SK-N-SH treated with all-trans-retinoic acid at 6 μM for 48 hours (cell line): ENCODE results near the gene PERCC1.
"Not testable (repeated sequence)": the region's sequence is repeated elsewhere in the genome, so short reads cannot be mapped to it uniquely, and the experiment has no call there.

Experiments
- ATAC-seq: fragments of 200-7000 bp; cut with Tn5 transposase; 3 replicates; pipeline ENCODE4 v1.9.1; 2020; ENCODE audit warnings: mild to moderate bottlenecking, moderate library complexity
- ARNTL ChIP-seq: fragments of 450-650 bp; formaldehyde crosslinking; IDR thresholded peaks from 2 replicates; pipeline ENCODE4 v1.5.0; 2020; ENCODE audit warnings: low read depth, mild to moderate bottlenecking, moderate library complexity, borderline replicate concordance
- BACH2 ChIP-seq: fragments of 250-450 bp; sonication (Bioruptor Pico); IDR thresholded peaks from 2 replicates; pipeline ENCODE4 v1.9.0; 2021; ENCODE audit warnings: mild to moderate bottlenecking, borderline replicate concordance
- CSDC2 ChIP-seq: fragments of 250-450 bp; sonication (Bioruptor Pico); IDR thresholded peaks from 2 replicates; pipeline ENCODE4 v1.5.0; 2020; ENCODE audit warnings: mild to moderate bottlenecking, moderate library complexity
- ESRRG ChIP-seq: fragments of 250-450 bp; sonication (Bioruptor Pico); IDR thresholded peaks from 2 replicates; pipeline ENCODE4 v1.6.1; 2021; ENCODE audit warnings: mild to moderate bottlenecking
- GLIS3 ChIP-seq: fragments of 250-450 bp; sonication (Bioruptor Pico); IDR thresholded peaks from 2 replicates; pipeline ENCODE4 v1.5.0; 2020; ENCODE audit warnings: mild to moderate bottlenecking, moderate library complexity
- OSR1 ChIP-seq: fragments of 250-450 bp; sonication (Bioruptor Pico); IDR thresholded peaks from 2 replicates; pipeline ENCODE4 v1.8.0; 2022; ENCODE audit warnings: moderate library complexity, mild to moderate bottlenecking, inconsistent platforms
- RARB ChIP-seq: fragments of 250-450 bp; sonication (Bioruptor Pico); IDR thresholded peaks from 2 replicates; pipeline ENCODE4 v1.8.0; 2021; ENCODE audit warnings: mild to moderate bottlenecking, moderate library complexity
- SNAI2 ChIP-seq: fragments of 250-450 bp; sonication (Bioruptor Pico); IDR thresholded peaks from 2 replicates; pipeline ENCODE4 v1.5.0; 2020; ENCODE audit warnings: mild to moderate bottlenecking, moderate library complexity
- TCF4 ChIP-seq: fragments of 250-450 bp; sonication (Bioruptor Pico); IDR thresholded peaks from 2 replicates; pipeline ENCODE4 v1.8.0; 2021; ENCODE audit warnings: mild to moderate bottlenecking, moderate library complexity, borderline replicate concordance
- TOX ChIP-seq: fragments of 250-450 bp; sonication (Bioruptor Pico); IDR thresholded peaks from 2 replicates; pipeline ENCODE4 v1.8.0; 2021; ENCODE audit warnings: mild to moderate bottlenecking, moderate library complexity, borderline replicate concordance
- ZFP3 ChIP-seq: fragments of 250-450 bp; sonication (Bioruptor Pico); IDR thresholded peaks from 2 replicates; pipeline ENCODE4 v1.5.0; 2020; ENCODE audit warnings: mild to moderate bottlenecking, moderate library complexity
- ZFP30 ChIP-seq: fragments of 450-650 bp; formaldehyde crosslinking; IDR thresholded peaks from 2 replicates; pipeline ENCODE4 v1.5.0; 2022; ENCODE audit warnings: mild to moderate bottlenecking, moderate library complexity
- ZNF565 ChIP-seq: fragments of 450-650 bp; formaldehyde crosslinking; conservative IDR thresholded peaks from 2 replicates; pipeline ENCODE4 v1.5.0; 2020; ENCODE audit warnings: low read depth, mild to moderate bottlenecking, moderate library complexity
- ZNF8 ChIP-seq: fragments of 450-650 bp; formaldehyde crosslinking; IDR thresholded peaks from 2 replicates; pipeline ENCODE4 v1.5.0; 2020; ENCODE audit warnings: mild to moderate bottlenecking, moderate library complexity
- TF ChIP-seq, protein P1 (sequence below): fragments of 250-450 bp; sonication (Bioruptor Pico); IDR thresholded peaks from 2 replicates; pipeline ENCODE4 v1.5.0; 2020; ENCODE audit warnings: mild to moderate bottlenecking, moderate library complexity
- TF ChIP-seq, protein P2 (sequence below): fragments of 250-450 bp; sonication (Bioruptor Pico); IDR thresholded peaks from 2 replicates; pipeline ENCODE4 v1.8.0; 2021; ENCODE audit warnings: low read depth, mild to moderate bottlenecking, moderate library complexity, borderline replicate concordance
- TF ChIP-seq, protein P3 (sequence below): fragments of 250-450 bp; sonication (Bioruptor Pico); IDR thresholded peaks from 2 replicates; pipeline ENCODE4 v1.8.0; 2020; ENCODE audit warnings: mild to moderate bottlenecking, moderate library complexity, borderline replicate concordance
- TF ChIP-seq, protein P4 (sequence below): fragments of 250-450 bp; sonication (Bioruptor Pico); IDR thresholded peaks from 2 replicates; pipeline ENCODE4 v1.5.1; 2021; ENCODE audit warnings: mild to moderate bottlenecking, moderate library complexity

The PERCC1 gene

DNA sequence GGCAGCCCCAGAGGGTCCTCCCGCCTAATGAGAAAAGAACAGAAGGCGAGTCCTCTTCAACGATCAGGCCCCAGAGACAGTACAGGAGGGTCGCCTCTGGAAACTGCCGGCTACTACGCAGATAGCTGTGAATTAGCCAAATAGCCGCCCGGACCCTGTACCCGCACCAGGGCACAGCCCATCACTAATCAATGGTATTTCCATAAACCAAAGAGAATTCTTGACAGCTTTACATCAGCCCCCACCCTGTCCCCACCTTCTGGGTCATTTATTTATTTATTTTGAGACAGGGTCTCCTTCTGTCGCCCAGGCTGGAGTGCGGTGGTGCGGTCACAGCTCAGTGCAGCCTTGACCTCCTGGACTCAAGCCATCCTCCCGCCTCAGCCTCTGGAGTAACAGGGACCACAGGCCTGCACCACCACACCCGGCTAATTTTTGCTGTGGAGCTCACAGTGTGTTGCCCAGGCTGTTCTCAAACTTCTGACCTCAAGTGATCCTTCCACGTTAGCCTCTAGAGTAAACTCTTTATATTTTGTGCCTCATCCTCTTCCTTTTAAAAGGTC is 44.8 kb downstream of the PERCC1 start:
- ATAC-seq: no peak
- no peak for TF ChIP-seq ZFP30 (CRISPR knock-in tag)
- no peak for TF ChIP-seq TCF4 (CRISPR knock-in tag)
- no peak for TF ChIP-seq ZNF8 (CRISPR knock-in tag)
- no peak for TF ChIP-seq BACH2 (CRISPR knock-in tag)
- TF ChIP-seq, protein P1, sequence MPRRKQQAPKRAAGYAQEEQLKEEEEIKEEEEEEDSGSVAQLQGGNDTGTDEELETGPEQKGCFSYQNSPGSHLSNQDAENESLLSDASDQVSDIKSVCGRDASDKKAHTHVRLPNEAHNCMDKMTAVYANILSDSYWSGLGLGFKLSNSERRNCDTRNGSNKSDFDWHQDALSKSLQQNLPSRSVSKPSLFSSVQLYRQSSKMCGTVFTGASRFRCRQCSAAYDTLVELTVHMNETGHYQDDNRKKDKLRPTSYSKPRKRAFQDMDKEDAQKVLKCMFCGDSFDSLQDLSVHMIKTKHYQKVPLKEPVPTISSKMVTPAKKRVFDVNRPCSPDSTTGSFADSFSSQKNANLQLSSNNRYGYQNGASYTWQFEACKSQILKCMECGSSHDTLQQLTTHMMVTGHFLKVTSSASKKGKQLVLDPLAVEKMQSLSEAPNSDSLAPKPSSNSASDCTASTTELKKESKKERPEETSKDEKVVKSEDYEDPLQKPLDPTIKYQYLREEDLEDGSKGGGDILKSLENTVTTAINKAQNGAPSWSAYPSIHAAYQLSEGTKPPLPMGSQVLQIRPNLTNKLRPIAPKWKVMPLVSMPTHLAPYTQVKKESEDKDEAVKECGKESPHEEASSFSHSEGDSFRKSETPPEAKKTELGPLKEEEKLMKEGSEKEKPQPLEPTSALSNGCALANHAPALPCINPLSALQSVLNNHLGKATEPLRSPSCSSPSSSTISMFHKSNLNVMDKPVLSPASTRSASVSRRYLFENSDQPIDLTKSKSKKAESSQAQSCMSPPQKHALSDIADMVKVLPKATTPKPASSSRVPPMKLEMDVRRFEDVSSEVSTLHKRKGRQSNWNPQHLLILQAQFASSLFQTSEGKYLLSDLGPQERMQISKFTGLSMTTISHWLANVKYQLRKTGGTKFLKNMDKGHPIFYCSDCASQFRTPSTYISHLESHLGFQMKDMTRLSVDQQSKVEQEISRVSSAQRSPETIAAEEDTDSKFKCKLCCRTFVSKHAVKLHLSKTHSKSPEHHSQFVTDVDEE (CRISPR knock-in tag): no peak
- no peak for TF ChIP-seq ZFP3 (CRISPR knock-in tag)
- TF ChIP-seq ZNF565 (CRISPR knock-in tag): no peak
- no peak for TF ChIP-seq GLIS3 (CRISPR knock-in tag)
- no peak for TF ChIP-seq CSDC2 (CRISPR knock-in tag)
- no peak for TF ChIP-seq ESRRG
- TF ChIP-seq ARNTL: no peak
- TF ChIP-seq SNAI2 (CRISPR knock-in tag): no peak
- no peak for TF ChIP-seq OSR1 (CRISPR knock-in tag)
- TF ChIP-seq, protein P2, sequence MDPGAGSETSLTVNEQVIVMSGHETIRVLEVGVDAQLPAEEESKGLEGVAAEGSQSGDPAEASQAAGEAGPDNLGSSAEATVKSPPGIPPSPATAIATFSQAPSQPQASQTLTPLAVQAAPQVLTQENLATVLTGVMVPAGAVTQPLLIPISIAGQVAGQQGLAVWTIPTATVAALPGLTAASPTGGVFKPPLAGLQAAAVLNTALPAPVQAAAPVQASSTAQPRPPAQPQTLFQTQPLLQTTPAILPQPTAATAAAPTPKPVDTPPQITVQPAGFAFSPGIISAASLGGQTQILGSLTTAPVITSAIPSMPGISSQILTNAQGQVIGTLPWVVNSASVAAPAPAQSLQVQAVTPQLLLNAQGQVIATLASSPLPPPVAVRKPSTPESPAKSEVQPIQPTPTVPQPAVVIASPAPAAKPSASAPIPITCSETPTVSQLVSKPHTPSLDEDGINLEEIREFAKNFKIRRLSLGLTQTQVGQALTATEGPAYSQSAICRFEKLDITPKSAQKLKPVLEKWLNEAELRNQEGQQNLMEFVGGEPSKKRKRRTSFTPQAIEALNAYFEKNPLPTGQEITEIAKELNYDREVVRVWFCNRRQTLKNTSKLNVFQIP (CRISPR knock-in tag): no peak
- TF ChIP-seq TOX: no peak
- TF ChIP-seq, protein P3, sequence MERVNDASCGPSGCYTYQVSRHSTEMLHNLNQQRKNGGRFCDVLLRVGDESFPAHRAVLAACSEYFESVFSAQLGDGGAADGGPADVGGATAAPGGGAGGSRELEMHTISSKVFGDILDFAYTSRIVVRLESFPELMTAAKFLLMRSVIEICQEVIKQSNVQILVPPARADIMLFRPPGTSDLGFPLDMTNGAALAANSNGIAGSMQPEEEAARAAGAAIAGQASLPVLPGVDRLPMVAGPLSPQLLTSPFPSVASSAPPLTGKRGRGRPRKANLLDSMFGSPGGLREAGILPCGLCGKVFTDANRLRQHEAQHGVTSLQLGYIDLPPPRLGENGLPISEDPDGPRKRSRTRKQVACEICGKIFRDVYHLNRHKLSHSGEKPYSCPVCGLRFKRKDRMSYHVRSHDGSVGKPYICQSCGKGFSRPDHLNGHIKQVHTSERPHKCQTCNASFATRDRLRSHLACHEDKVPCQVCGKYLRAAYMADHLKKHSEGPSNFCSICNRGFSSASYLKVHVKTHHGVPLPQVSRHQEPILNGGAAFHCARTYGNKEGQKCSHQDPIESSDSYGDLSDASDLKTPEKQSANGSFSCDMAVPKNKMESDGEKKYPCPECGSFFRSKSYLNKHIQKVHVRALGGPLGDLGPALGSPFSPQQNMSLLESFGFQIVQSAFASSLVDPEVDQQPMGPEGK (CRISPR knock-in tag): no peak

DNA sequence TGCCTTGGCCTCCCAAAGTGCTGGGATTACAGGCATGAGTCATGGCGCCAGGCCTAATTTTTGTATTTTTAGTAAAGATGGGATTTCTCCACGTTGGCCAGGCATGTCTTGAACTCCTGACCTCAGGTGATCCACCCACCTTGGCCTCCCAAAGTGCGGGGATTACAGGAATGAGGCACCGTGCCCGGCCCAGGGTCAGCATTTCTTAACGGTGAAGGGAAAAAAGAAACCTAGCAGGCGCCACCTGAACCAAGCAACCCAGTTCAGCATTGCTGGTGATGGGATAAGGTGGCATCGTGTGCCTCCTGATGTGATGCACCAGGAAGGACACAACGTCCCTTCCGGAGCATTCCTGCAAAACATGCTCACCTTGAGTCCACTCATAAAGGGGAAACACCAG is 46.2 kb downstream of the PERCC1 start:
- ATAC-seq: no peak
- TF ChIP-seq, protein P3 (CRISPR knock-in tag): no peak
- TF ChIP-seq RARB (CRISPR knock-in tag): no peak

DNA sequence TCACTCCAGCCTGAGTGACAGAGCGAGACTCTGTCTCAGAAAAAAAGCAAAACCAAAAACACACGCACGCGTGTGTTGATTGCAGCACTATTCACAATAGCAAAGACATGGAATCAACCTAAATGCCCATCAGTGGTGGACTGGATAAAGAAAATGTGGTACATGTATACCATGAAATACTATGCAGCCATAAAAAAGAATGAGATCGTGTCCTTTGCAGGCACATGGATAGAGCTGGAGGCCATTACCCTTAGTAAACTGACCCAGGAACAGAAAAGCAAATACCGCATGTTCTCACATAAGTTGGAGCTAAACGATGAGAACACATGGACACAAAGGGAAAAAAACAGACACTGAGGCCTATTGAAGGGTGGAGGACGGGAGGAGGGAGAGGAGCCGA is 48.1 kb downstream of the PERCC1 start:
- ATAC-seq: not testable (repeated sequence)
- TF ChIP-seq ZNF8 (CRISPR knock-in tag): 0 out of 2 replicates have a peak, but pooled peaks have one; percentile 47

DNA sequence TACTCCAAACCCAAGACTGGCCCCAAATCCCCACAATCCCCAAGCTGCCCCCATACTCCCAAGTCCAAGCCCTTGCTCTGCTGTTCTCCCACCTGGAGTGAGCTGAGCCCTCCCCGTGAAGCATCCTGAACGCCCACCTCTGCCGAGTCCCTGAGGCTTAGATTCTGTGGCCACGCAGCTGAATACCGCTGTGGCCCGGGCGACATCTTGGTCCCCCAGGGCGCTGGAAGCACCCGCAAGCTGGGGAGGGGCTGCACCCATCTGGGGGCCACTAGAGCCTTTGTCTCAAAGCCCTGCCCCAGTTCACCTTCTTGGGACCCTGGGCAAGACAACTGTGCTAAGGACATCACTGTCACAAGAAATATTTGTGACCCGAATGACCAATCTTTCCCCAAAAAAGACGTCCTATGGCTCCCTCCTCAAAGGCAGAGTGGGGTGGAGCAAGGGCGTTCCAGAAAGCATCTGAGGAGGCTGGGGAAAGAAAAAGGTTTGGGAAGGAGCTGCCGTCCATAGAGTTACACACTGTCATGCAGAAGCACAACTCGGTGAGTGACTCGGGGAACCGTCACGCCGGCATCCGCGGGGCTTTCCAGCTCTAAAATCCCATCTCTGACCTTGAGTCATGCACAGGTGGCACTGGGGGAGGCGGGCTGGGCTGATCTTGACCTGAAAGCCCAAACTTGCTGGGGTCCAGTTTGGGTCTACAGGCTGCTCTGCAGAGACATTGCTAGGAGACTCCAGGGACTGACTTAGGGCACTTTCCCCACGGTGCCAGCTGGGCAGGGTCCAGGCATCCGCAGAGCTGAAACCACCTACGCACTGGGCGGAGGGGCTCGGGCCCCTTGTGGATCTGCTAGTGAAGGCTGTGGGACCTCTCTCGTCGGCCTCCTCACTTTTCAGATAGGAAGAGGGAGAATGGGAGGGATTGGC is 51.3 kb downstream of the PERCC1 start:
- no peak; the same call in 2 of the 3 replicates for ATAC-seq
- TF ChIP-seq, protein P3 (CRISPR knock-in tag): no peak
- no peak for TF ChIP-seq CSDC2 (CRISPR knock-in tag)
- TF ChIP-seq, protein P1 (CRISPR knock-in tag): no peak
- TF ChIP-seq BACH2 (CRISPR knock-in tag): no peak
- TF ChIP-seq, protein P4, sequence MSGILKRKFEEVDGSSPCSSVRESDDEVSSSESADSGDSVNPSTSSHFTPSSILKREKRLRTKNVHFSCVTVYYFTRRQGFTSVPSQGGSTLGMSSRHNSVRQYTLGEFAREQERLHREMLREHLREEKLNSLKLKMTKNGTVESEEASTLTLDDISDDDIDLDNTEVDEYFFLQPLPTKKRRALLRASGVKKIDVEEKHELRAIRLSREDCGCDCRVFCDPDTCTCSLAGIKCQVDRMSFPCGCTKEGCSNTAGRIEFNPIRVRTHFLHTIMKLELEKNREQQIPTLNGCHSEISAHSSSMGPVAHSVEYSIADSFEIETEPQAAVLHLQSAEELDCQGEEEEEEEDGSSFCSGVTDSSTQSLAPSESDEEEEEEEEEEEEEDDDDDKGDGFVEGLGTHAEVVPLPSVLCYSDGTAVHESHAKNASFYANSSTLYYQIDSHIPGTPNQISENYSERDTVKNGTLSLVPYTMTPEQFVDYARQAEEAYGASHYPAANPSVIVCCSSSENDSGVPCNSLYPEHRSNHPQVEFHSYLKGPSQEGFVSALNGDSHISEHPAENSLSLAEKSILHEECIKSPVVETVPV (CRISPR knock-in tag): no peak
- no peak for TF ChIP-seq ZFP3 (CRISPR knock-in tag)
